ENCODE results near the gene TAC4.

Gene TAC4

DNA sequence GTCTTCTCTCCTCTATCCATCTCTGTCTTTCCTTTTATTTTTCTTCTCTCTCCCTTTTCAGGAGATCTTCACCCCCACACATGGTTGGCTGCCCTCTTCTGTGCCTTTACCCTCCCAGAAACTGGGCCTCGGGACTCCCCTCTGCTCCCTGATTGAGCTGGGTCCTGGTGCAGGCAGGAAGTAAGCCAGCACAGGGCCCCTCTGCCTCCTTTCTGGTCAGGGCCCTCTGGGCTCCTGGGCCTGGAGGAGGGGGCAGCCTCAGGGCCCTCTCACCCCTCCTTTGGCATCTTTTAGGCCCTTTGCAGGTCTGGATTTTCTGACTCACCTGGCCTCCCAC is 21.1 kb upstream of the TAC4 start:
- H3K27ac ChIP-seq (replicated peaks; ENCODE audit: low read length) = no peak overlapping the region
- no CpG with 5 or more reads among the region's 1 CpG for WGBS, 2 donors (ENCODE audit: extremely low coverage in 2 of 2, insufficient read length in 2 of 2, insufficient replicate concordance in 1 of 2)
- no peak overlapping the region for H3K4me3 ChIP-seq (ENCODE audit: low read length in 2 of 2)
- peaks cover 14 to 33% of the 10 kb centered on the region in 2 donors for H3K4me1 ChIP-seq (ENCODE audit: control insufficient read depth in 2 of 2, insufficient read depth in 1 of 2, low read depth in 1 of 2, low read length in 2 of 2)
- no peak for DNase-seq (ENCODE audit: low spot score)
- H2BK12ac ChIP-seq (ENCODE audit: low read length) = peak overlapping the region; percentile 14
- peak overlapping the region; percentile 9 for H4K91ac ChIP-seq (ENCODE audit: low read depth, low read length, poor library complexity)
- H3K23ac ChIP-seq (ENCODE audit: low read depth, low read length, poor library complexity) = no peak overlapping the region
- H2AFZ ChIP-seq (ENCODE audit: low read length) = peak overlapping the region; percentile 30
- H3K4ac ChIP-seq (ENCODE audit: low read length) = no peak overlapping the region
- no peaks in the 10 kb centered on the region for H3K36me3 ChIP-seq (replicated peaks in 1 of 2; ENCODE audit: control insufficient read depth in 2 of 2, insufficient read depth in 2 of 2, low read length in 2 of 2)
- H3K14ac ChIP-seq (ENCODE audit: low read length) = no peak overlapping the region
- no peaks in the 10 kb centered on the region for H3K79me1 ChIP-seq (ENCODE audit: low read depth, low read length)
- no peak overlapping the region for H3K9ac ChIP-seq (ENCODE audit: low read depth, low read length, poor library complexity)
- no peaks in the 10 kb centered on the region for H3K9me3 ChIP-seq (replicated peaks in 1 of 2; ENCODE audit: control insufficient read depth in 2 of 2, insufficient read depth in 1 of 2, low read depth in 1 of 2, low read length in 2 of 2)
- H2AK5ac ChIP-seq (ENCODE audit: low read depth, low read length) = peak overlapping the region; percentile 91
- no peak overlapping the region for H2BK120ac ChIP-seq (ENCODE audit: low read depth, low read length)
- peak overlapping the region; percentile 79 for H3K18ac ChIP-seq (ENCODE audit: low read length)
- H3K4me2 ChIP-seq (ENCODE audit: insufficient read depth, low read length, poor library complexity, severe bottlenecking) = no peak overlapping the region
- peaks cover 0 to 45% (median 0%) of the 10 kb centered on the region in 3 experiments for H3K27me3 ChIP-seq (ENCODE audit: control insufficient read depth in 3 of 3, insufficient read depth in 3 of 3, low read depth in 1 of 3, low read length in 3 of 3)
- no peak overlapping the region for H2BK5ac ChIP-seq (ENCODE audit: low read length)
- H2BK15ac ChIP-seq (ENCODE audit: low read length) = peak overlapping the region; percentile 68
- H4K8ac ChIP-seq (ENCODE audit: low read depth, low read length) = no peak overlapping the region

DNA sequence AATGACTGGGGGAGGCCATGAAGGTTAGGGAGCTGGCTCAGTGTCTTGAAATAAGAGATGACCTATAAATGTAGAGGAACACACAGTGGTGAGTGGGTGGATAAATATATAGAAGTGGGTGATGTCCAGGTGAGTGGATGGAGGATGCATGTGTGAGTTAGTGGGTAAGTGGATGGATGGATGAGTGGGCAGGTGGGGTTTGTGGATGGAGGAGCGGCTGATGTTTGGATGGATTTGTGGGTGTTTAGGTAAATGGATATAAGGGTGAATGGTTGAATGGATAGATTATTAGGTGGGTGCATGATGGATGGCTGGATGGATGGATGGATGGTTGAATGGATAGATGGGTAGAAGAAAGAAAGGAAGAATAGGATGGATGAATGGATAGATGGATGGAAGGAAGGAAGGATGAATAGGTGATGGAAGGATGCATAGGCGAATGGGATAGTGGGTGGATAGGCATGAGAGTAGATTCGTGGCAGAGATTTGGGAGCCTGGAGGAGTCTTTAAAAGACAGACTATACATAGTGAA is 19.1 kb upstream of the TAC4 start:
- Histone ChIP-seq H3K18ac (ENCODE audit: low read length) (no peak overlapping the region), H3K4ac (ENCODE audit: low read length) (no peak overlapping the region), H3K27me3 (ENCODE audit: control insufficient read depth in 3 of 3, insufficient read depth in 3 of 3, low read depth in 1 of 3, low read length in 3 of 3) (peaks cover 0 to 29% (median 0%) of the 10 kb centered on the region in 3 experiments), H3K9ac (ENCODE audit: low read depth, low read length, poor library complexity) (no peak overlapping the region), H3K36me3 (replicated peaks in 1 of 2; ENCODE audit: control insufficient read depth in 2 of 2, insufficient read depth in 2 of 2, low read length in 2 of 2) (no peaks in the 10 kb centered on the region), H2AFZ (ENCODE audit: low read length) (no peak overlapping the region), H3K4me1 (ENCODE audit: control insufficient read depth in 2 of 2, insufficient read depth in 1 of 2, low read depth in 1 of 2, low read length in 2 of 2) (peaks cover 14 to 33% of the 10 kb centered on the region in 2 donors), H3K27ac (replicated peaks; ENCODE audit: low read length) (no peak overlapping the region), H4K91ac (ENCODE audit: low read depth, low read length, poor library complexity) (no peak overlapping the region), H2BK120ac (ENCODE audit: low read depth, low read length) (no peak overlapping the region), H2BK15ac (ENCODE audit: low read length) (peak overlapping the region; percentile 23), H3K4me2 (ENCODE audit: insufficient read depth, low read length, poor library complexity, severe bottlenecking) (no peak overlapping the region), H3K14ac (ENCODE audit: low read length) (no peak overlapping the region), H3K23ac (ENCODE audit: low read depth, low read length, poor library complexity) (no peak overlapping the region), H2AK5ac (ENCODE audit: low read depth, low read length) (peak overlapping the region; percentile 29), H4K8ac (ENCODE audit: low read depth, low read length) (no peak overlapping the region), H3K79me1 (ENCODE audit: low read depth, low read length) (no peaks in the 10 kb centered on the region), H3K4me3 (ENCODE audit: low read length in 2 of 2) (no peak overlapping the region), H2BK5ac (ENCODE audit: low read length) (no peak overlapping the region), H2BK12ac (ENCODE audit: low read length) (no peak overlapping the region), H3K9me3 (replicated peaks in 1 of 2; ENCODE audit: control insufficient read depth in 2 of 2, insufficient read depth in 1 of 2, low read depth in 1 of 2, low read length in 2 of 2) (no peaks in the 10 kb centered on the region)
- 100% methylated on average over 1 to 2 of the region's 3 CpGs for WGBS, 2 donors (ENCODE audit: extremely low coverage in 2 of 2, insufficient read length in 2 of 2, insufficient replicate concordance in 1 of 2)
- DNase-seq (ENCODE audit: low spot score) = no peak

DNA sequence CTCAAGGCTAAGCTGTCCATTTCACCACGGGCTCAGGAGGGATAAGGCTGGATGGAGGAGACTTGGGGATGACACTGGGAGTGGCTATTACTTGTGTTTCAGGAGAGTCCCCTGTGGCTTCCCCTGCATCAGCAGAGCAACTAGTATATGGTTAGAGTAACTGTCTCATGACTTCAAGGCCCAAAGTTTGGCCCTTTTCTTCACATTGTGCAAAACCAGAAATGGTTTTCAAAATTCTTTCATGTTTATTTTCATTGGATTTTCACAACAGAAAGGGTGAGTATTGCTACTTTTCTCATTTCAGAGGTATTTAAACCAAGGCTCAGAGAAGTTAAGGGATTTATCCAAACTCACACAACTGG is 18.1 kb upstream of the TAC4 start:
- H3K18ac ChIP-seq (ENCODE audit: low read length) = peak overlapping the region; percentile 50
- H2AK5ac ChIP-seq (ENCODE audit: low read depth, low read length) = no peak overlapping the region
- no peak overlapping the region for H3K4ac ChIP-seq (ENCODE audit: low read length)
- peaks cover 0 to 24% (median 0%) of the 10 kb centered on the region in 3 experiments for H3K27me3 ChIP-seq (ENCODE audit: control insufficient read depth in 3 of 3, insufficient read depth in 3 of 3, low read depth in 1 of 3, low read length in 3 of 3)
- no peak overlapping the region for H2BK12ac ChIP-seq (ENCODE audit: low read length)
- peaks cover 14 to 36% of the 10 kb centered on the region in 2 donors for H3K4me1 ChIP-seq (ENCODE audit: control insufficient read depth in 2 of 2, insufficient read depth in 1 of 2, low read depth in 1 of 2, low read length in 2 of 2)
- no CpG with 5 or more reads among the region's 1 CpG for WGBS, 2 donors (ENCODE audit: extremely low coverage in 2 of 2, insufficient read length in 2 of 2, insufficient replicate concordance in 1 of 2)
- H3K23ac ChIP-seq (ENCODE audit: low read depth, low read length, poor library complexity) = no peak overlapping the region
- H2BK15ac ChIP-seq (ENCODE audit: low read length) = no peak overlapping the region
- H3K79me1 ChIP-seq (ENCODE audit: low read depth, low read length) = no peaks in the 10 kb centered on the region
- no peak overlapping the region for H4K8ac ChIP-seq (ENCODE audit: low read depth, low read length)
- no peak overlapping the region for H2BK120ac ChIP-seq (ENCODE audit: low read depth, low read length)
- H2BK5ac ChIP-seq (ENCODE audit: low read length) = no peak overlapping the region
- no peak for DNase-seq (ENCODE audit: low spot score)
- peak overlapping the region; percentile 41 for H3K4me2 ChIP-seq (ENCODE audit: insufficient read depth, low read length, poor library complexity, severe bottlenecking)
- H4K91ac ChIP-seq (ENCODE audit: low read depth, low read length, poor library complexity) = no peak overlapping the region
- H3K14ac ChIP-seq (ENCODE audit: low read length) = no peak overlapping the region
- H3K9me3 ChIP-seq (replicated peaks in 1 of 2; ENCODE audit: control insufficient read depth in 2 of 2, insufficient read depth in 1 of 2, low read depth in 1 of 2, low read length in 2 of 2) = no peaks in the 10 kb centered on the region
- peaks cover 0 to 1% of the 10 kb centered on the region in 2 donors for H3K36me3 ChIP-seq (replicated peaks in 1 of 2; ENCODE audit: control insufficient read depth in 2 of 2, insufficient read depth in 2 of 2, low read length in 2 of 2)
- peak overlapping the region; percentile 82 for H3K27ac ChIP-seq (replicated peaks; ENCODE audit: low read length)
- no peak overlapping the region for H3K9ac ChIP-seq (ENCODE audit: low read depth, low read length, poor library complexity)
- H3K4me3 ChIP-seq (ENCODE audit: low read length in 2 of 2) = no peak overlapping the region
- peak overlapping the region; percentile 70 for H2AFZ ChIP-seq (ENCODE audit: low read length)

DNA sequence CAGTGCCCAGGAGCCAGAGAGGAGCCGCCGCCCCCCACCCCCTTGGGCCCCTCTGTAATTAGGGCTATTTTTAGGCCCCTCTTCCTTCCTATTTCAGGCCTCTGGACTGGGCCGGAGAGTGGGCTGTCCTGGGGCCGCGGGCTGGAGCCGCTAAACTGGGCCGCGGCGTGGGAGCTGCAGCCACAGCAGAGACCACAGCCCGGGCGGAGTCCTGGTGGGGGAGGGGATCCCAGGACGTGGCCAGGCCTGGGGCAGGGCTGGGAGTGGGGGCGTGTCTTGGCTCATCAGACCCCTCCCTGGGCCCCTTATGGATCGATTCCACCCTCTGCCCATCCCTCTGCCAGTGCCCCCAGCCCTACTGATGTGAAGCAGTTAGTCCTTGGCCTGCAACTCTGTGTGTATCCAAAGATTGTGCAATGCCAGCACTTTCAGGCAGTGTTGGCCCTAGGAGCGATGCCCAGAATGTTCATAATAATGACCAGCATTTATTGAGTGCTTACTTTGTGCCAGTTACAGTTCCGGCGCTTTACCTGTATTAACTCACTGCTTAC is 15.0 kb upstream of the TAC4 start:
- H3K79me1 ChIP-seq (ENCODE audit: low read depth, low read length) = no peaks in the 10 kb centered on the region
- no peak overlapping the region for H3K14ac ChIP-seq (ENCODE audit: low read length)
- no peak overlapping the region for H3K27ac ChIP-seq (replicated peaks; ENCODE audit: low read length)
- no peak overlapping the region for H4K91ac ChIP-seq (ENCODE audit: low read depth, low read length, poor library complexity)
- H3K9ac ChIP-seq (ENCODE audit: low read depth, low read length, poor library complexity) = no peak overlapping the region
- no peak overlapping the region for H2BK5ac ChIP-seq (ENCODE audit: low read length)
- H3K23ac ChIP-seq (ENCODE audit: low read depth, low read length, poor library complexity) = no peak overlapping the region
- H3K27me3 ChIP-seq (ENCODE audit: control insufficient read depth in 3 of 3, insufficient read depth in 3 of 3, low read depth in 1 of 3, low read length in 3 of 3) = peaks cover 0 to 18% (median 0%) of the 10 kb centered on the region in 3 experiments
- H3K18ac ChIP-seq (ENCODE audit: low read length) = peak overlapping the region; percentile 81
- peaks cover 0 to 1% of the 10 kb centered on the region in 2 donors for H3K36me3 ChIP-seq (replicated peaks in 1 of 2; ENCODE audit: control insufficient read depth in 2 of 2, insufficient read depth in 2 of 2, low read length in 2 of 2)
- H3K4ac ChIP-seq (ENCODE audit: low read length) = no peak overlapping the region
- H2AFZ ChIP-seq (ENCODE audit: low read length) = no peak overlapping the region
- peaks cover 14 to 29% of the 10 kb centered on the region in 2 donors for H3K4me1 ChIP-seq (ENCODE audit: control insufficient read depth in 2 of 2, insufficient read depth in 1 of 2, low read depth in 1 of 2, low read length in 2 of 2)
- no peaks in the 10 kb centered on the region for H3K9me3 ChIP-seq (replicated peaks in 1 of 2; ENCODE audit: control insufficient read depth in 2 of 2, insufficient read depth in 1 of 2, low read depth in 1 of 2, low read length in 2 of 2)
- WGBS, 2 donors (ENCODE audit: extremely low coverage in 2 of 2, insufficient read length in 2 of 2, insufficient replicate concordance in 1 of 2) = no CpG with 5 or more reads among the region's 17 CpGs
- H3K4me3 ChIP-seq (ENCODE audit: low read length in 2 of 2) = no peak overlapping the region
- peak overlapping the region; percentile 78 for H2BK15ac ChIP-seq (ENCODE audit: low read length)
- H2BK12ac ChIP-seq (ENCODE audit: low read length) = no peak overlapping the region
- no peak overlapping the region for H4K8ac ChIP-seq (ENCODE audit: low read depth, low read length)
- H2BK120ac ChIP-seq (ENCODE audit: low read depth, low read length) = peak overlapping the region; percentile 41
- DNase-seq (ENCODE audit: low spot score) = no peak
- H3K4me2 ChIP-seq (ENCODE audit: insufficient read depth, low read length, poor library complexity, severe bottlenecking) = no peak overlapping the region
- peak overlapping the region; percentile 93 for H2AK5ac ChIP-seq (ENCODE audit: low read depth, low read length)
